Activated naive CD8-positive, alpha-beta T cell treated with anti-CD3 and anti-CD28 coated beads for 36 hours (primary cell): ENCODE measurements around the gene PLCG2. TPM values are rescaled to one million over a fixed set of nuclear protein-coding genes. Genes with fewer than 3 reads are reported as not detected.
"Not testable (repeated sequence)": the region's sequence is repeated elsewhere in the genome, so short reads cannot be mapped to it uniquely, and the experiment has no call there.

Experiments used
- DNase-seq: peaks from one replicate; pipeline ENCODE4 v3.0.0; 2021
- H3K27ac Mint-ChIP-seq: one replicate; pipeline ENCODE4 v1.8.0; 2022; ENCODE audit warnings: mild to moderate bottlenecking, moderate library complexity, mixed read lengths
- H3K27me3 Mint-ChIP-seq: one replicate; pipeline ENCODE4 v1.8.0; 2022; ENCODE audit warnings: mild to moderate bottlenecking, mixed read lengths
- H3K36me3 Mint-ChIP-seq: one replicate; pipeline ENCODE4 v1.8.0; 2021; ENCODE audit warnings: mild to moderate bottlenecking, mixed read lengths
- H3K4me1 Mint-ChIP-seq: one replicate; pipeline ENCODE4 v1.8.0; 2021; ENCODE audit warnings: mixed read lengths
- H3K4me3 Mint-ChIP-seq: one replicate; pipeline ENCODE4 v1.8.0; 2022; ENCODE audit warnings: mild to moderate bottlenecking, moderate library complexity, mixed read lengths
- H3K9me3 Mint-ChIP-seq: one replicate; pipeline ENCODE4 v1.8.0; 2022; ENCODE audit warnings: mixed read lengths
- total RNA-seq, 2 experiments: library from RNA; stranded (reverse); gene quantifications; one replicate each; pipeline ENCODE4 v1.2.3, GENCODE V29; 2021

PLCG2 gene
- total RNA-seq, 2 experiments from 2014 or later = 7.7 to 8.1 TPM

- H3K4me3 Mint-ChIP-seq, H3K27ac Mint-ChIP-seq: not testable (repeated sequence)
- H3K9me3 Mint-ChIP-seq = peaks cover 14% of the 10 kb centered on the region
Observed at GRCh38 chr16:81977335-81977942, 198.3 kb downstream of the PLCG2 start.

GRCh38 chr16:81987121-81987520, 208.0 kb downstream of the PLCG2 start:
- no peaks in the 10 kb centered on the region for H3K36me3 Mint-ChIP-seq
- H3K4me1 Mint-ChIP-seq = no peaks in the 10 kb centered on the region
- H3K4me3 Mint-ChIP-seq = no peak overlapping the region
- H3K27ac Mint-ChIP-seq = no peak overlapping the region
- H3K9me3 Mint-ChIP-seq = no peaks in the 10 kb centered on the region
- no peaks in the 10 kb centered on the region for H3K27me3 Mint-ChIP-seq
- DNase-seq = no peak

More at GRCh38 chr16:81977335-81977942, 198.3 kb downstream of the PLCG2 start:
- H3K4me1 Mint-ChIP-seq, H3K27me3 Mint-ChIP-seq, H3K36me3 Mint-ChIP-seq, DNase-seq: not testable (repeated sequence)

DNA sequence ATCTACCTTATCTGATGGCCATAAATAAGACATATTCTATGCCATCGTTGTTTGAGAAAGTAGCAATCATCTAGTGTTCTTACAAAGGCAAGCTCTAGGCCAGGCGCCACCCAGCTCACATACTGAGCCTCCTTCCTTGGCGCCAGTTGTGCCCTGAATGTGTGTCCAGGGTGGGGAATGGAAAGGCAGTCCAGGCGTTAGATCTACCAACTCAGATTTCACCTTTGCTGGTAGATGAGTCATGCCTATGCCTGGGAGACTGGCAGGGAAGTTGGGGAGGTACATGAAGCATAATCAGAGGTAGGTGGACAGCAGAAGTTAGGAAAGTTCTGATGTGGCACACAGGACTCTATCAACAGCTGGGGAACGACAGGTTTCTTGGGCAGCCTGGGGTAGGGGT, 208.6 kb downstream of the PLCG2 start:
- Mint-ChIP-seq H3K36me3 (no peaks in the 10 kb centered on the region), H3K27me3 (no peaks in the 10 kb centered on the region), H3K27ac (no peak overlapping the region), H3K4me3 (no peak overlapping the region), H3K4me1 (no peaks in the 10 kb centered on the region), H3K9me3 (no peaks in the 10 kb centered on the region)
- DNase-seq = no peak

GRCh38 chr16:81992859-81993258, 213.8 kb downstream of the PLCG2 start:
- DNase-seq = no peak
- Mint-ChIP-seq H3K9me3 (no peaks in the 10 kb centered on the region), H3K27me3 (no peaks in the 10 kb centered on the region), H3K4me3 (no peak overlapping the region), H3K4me1 (no peaks in the 10 kb centered on the region), H3K36me3 (peaks cover 1% of the 10 kb centered on the region), H3K27ac (no peak overlapping the region)

- Mint-ChIP-seq H3K4me3 (no peak overlapping the region), H3K36me3 (peaks cover 8% of the 10 kb centered on the region)
Observed at GRCh38 chr16:81994485-81994884, 215.4 kb downstream of the PLCG2 start.

DNA sequence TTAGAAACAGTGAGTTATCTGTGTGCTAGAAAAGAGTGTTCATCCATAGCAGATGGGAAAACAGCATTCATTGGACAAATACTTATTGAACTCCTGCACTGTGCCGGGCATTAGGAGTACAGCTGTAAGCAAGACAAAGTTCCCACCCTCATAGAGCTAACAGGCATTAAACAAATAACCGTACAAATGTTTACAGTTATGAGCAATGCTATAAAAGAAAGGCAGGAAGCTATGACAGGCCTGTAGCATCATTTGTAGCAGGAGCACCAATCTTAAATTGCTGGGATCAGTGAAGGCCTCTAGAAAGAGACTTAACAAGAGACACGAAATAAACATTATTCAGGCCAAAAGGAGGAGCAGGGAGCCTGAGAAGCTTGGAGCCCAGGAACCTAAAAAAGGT, 216.6 kb downstream of the PLCG2 start:
- H3K27me3 Mint-ChIP-seq = no peaks in the 10 kb centered on the region
- no peaks in the 10 kb centered on the region for H3K9me3 Mint-ChIP-seq
- H3K27ac Mint-ChIP-seq = no peak overlapping the region
- H3K36me3 Mint-ChIP-seq = peaks cover 8% of the 10 kb centered on the region
- no peak overlapping the region for H3K4me3 Mint-ChIP-seq
- no peak for DNase-seq
- no peaks in the 10 kb centered on the region for H3K4me1 Mint-ChIP-seq

More at GRCh38 chr16:81994485-81994884, 215.4 kb downstream of the PLCG2 start:
- Mint-ChIP-seq H3K9me3 (no peaks in the 10 kb centered on the region), H3K4me1 (no peaks in the 10 kb centered on the region), H3K27me3 (no peaks in the 10 kb centered on the region), H3K27ac (no peak overlapping the region)
- DNase-seq = no peak

DNA sequence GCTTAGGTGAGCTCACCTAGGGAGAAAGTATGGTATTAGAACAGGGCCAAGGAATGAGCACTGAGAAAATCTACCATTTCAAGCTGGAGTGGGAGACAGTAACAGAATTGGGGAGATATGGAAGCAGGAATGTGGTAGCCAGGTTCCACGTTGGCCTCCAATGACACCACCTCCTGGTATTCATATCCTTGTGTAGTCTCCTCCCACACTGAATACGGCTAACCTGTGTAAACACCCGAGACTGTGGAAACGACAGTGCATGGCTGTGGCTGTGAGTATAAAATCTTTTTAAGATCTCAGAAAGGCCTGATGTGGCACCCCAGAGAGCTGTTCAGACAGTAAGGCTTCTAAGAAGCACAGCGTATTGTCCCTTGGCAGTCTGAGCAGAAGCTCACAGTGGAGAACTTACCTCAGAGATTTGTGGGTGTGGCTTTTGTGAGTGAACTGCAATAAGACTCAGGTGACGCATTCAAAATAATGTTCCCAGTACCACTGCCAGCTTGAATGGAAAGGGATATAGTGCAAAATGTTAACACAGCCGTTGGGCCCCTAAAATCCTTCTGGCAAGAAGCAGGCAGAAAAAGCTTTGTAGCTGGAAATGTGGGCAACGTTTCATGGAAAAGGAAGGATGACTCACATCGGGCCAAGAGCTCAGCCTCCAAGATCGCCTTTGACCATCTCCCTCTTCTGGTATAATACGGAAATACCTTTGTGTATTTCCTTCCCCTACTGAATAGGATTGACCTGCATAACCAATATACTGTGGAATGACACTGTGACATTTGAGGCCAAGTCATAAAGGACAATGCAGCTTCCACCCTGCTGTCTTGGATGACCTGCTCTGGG, 217.8 kb downstream of the PLCG2 start:
- Mint-ChIP-seq H3K9me3 (no peaks in the 10 kb centered on the region), H3K27ac (no peak overlapping the region), H3K4me3 (no peak overlapping the region), H3K4me1 (no peaks in the 10 kb centered on the region), H3K36me3 (peaks cover 11% of the 10 kb centered on the region), H3K27me3 (no peaks in the 10 kb centered on the region)
- DNase-seq = no peak

- no peaks in the 10 kb centered on the region for H3K27me3 Mint-ChIP-seq
- H3K4me3 Mint-ChIP-seq = no peak overlapping the region
- H3K9me3 Mint-ChIP-seq = no peaks in the 10 kb centered on the region
- peaks cover 2% of the 10 kb centered on the region for H3K4me1 Mint-ChIP-seq
- no peak overlapping the region for H3K27ac Mint-ChIP-seq
- peaks cover 17% of the 10 kb centered on the region for H3K36me3 Mint-ChIP-seq
- DNase-seq = no peak
Observed at GRCh38 chr16:81997738-81998137, 218.6 kb downstream of the PLCG2 start.

DNA sequence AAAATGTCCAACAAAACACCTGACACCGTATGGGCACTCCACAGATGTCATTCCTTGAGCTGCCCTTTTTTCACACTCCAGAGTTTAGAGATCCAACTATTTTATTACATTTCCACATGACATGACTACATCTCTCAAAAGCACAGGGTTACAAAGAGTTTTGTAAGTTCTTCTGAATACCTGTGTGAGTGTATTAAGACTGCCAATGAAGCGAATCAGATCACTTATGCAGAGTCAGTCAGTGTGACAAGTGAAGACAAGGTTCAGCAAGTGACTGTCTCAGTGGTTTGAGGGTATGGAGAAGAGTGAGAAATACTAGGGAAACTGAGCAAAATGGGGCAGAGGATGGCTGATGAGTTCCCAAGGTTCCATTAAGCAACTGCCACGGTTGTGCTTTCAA, 223.7 kb downstream of the PLCG2 start:
- peaks cover 4% of the 10 kb centered on the region for H3K4me1 Mint-ChIP-seq
- no peaks in the 10 kb centered on the region for H3K9me3 Mint-ChIP-seq

DNA sequence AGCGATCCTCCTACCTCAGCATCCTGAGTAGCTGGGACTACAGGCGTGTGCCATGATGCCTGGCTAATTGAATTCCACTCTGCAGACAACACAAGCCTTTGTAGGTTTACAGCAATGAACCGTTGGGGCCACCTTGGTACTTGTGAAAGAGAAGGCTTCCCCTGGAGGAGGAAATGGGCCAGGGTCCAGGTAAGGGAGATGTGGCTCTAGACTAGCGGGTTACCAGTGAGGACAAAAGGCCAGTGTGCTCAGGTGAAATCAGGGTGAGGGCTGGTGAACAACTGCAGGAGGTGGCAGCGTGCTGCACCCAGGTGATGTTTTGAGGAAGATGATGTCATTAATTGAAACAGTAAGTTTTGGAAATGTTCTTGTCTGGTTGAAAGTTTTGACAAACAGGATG, 225.5 kb downstream of the PLCG2 start:
- peaks cover 10% of the 10 kb centered on the region for H3K9me3 Mint-ChIP-seq
- peaks cover 6% of the 10 kb centered on the region for H3K4me1 Mint-ChIP-seq

More for the DNA sequence above, 223.7 kb downstream of the PLCG2 start:
- Mint-ChIP-seq H3K27me3 (no peaks in the 10 kb centered on the region), H3K4me3 (no peak overlapping the region), H3K36me3 (peaks cover 32% of the 10 kb centered on the region), H3K27ac (no peak overlapping the region)
- DNase-seq = no peak

GRCh38 chr16:82005027-82005830, 226.1 kb downstream of the PLCG2 start:
- Mint-ChIP-seq H3K27ac (no peak overlapping the region), H3K4me1 (peaks cover 10% of the 10 kb centered on the region), H3K9me3 (peaks cover 12% of the 10 kb centered on the region), H3K4me3 (no peak overlapping the region), H3K36me3 (peaks cover 49% of the 10 kb centered on the region), H3K27me3 (no peaks in the 10 kb centered on the region)
- DNase-seq = no peak

More for the DNA sequence above, 225.5 kb downstream of the PLCG2 start:
- Mint-ChIP-seq H3K36me3 (peaks cover 43% of the 10 kb centered on the region), H3K4me3 (no peak overlapping the region), H3K27me3 (no peaks in the 10 kb centered on the region), H3K27ac (no peak overlapping the region)
- no peak for DNase-seq

- H3K4me3 Mint-ChIP-seq = no peak overlapping the region
- no peak for DNase-seq
- no peaks in the 10 kb centered on the region for H3K27me3 Mint-ChIP-seq
- peaks cover 55% of the 10 kb centered on the region for H3K36me3 Mint-ChIP-seq
- peaks cover 17% of the 10 kb centered on the region for H3K4me1 Mint-ChIP-seq
- H3K27ac Mint-ChIP-seq = no peak overlapping the region
- peaks cover 15% of the 10 kb centered on the region for H3K9me3 Mint-ChIP-seq
Observed at GRCh38 chr16:82006036-82006435, 226.9 kb downstream of the PLCG2 start.

DNA sequence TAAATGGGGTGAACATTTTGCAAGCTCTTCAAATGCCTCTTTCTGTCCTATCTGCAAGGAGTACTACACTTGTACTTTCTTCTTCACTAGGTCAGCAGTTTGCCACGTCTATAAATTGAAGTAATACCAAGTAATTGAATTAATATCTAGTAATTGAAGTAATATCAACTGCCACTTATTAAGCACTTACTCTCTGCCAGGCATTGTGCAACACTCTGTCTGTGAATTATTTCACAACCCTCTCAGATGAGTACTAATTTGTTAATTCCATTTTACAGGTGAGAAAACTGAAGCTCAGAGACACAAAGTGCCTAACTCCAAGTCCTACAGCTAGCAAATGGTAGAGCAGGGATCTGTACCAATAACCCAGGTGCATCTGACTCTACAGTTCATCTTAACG, 228.1 kb downstream of the PLCG2 start:
- Mint-ChIP-seq H3K27me3 (no peaks in the 10 kb centered on the region), H3K4me1 (peaks cover 21% of the 10 kb centered on the region), H3K27ac (no peak overlapping the region), H3K4me3 (no peak overlapping the region), H3K9me3 (peaks cover 15% of the 10 kb centered on the region), H3K36me3 (peaks cover 55% of the 10 kb centered on the region)
- no peak for DNase-seq

DNA sequence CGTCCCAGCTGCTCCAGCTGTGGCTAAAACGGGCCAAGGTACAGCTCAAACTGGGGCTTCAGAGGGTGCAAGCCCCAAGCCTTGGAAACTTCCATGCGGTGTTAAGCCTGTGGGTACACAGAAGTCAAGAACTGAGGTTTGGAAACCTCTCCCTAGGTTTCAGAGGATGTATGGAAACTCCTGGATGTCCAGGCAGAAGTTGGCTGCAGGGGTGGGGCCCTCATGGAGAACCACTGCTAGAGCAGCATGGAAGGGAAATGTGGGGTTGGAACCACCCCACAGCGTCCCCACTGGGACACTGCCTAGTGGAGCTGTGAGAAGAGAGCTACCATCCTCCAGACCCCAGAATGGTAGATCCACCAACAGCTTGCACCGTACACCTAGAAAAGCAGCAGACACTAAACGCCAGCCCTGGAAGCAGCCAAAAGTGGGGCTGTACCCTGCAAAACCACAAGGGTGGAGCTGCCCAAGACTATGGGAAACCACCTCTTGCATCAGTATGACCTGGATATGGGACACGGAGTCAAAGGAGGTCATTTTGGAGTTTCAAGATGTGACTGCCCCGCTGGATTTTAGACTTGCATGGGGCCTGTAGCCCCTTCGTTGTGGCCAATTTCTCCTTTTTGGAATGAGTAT, 230.0 kb downstream of the PLCG2 start:
- H3K36me3 Mint-ChIP-seq = peaks cover 50% of the 10 kb centered on the region
- H3K4me1 Mint-ChIP-seq = peaks cover 19% of the 10 kb centered on the region
- H3K27ac Mint-ChIP-seq = no peak overlapping the region
- no peak overlapping the region for H3K4me3 Mint-ChIP-seq
- H3K9me3 Mint-ChIP-seq = peaks cover 15% of the 10 kb centered on the region
- H3K27me3 Mint-ChIP-seq = no peaks in the 10 kb centered on the region
- DNase-seq = no peak

GRCh38 chr16:82009789-82010188, 230.7 kb downstream of the PLCG2 start:
- H3K4me3 Mint-ChIP-seq, H3K27me3 Mint-ChIP-seq, H3K27ac Mint-ChIP-seq, DNase-seq: not testable (repeated sequence)
- Mint-ChIP-seq H3K36me3 (peaks cover 43% of the 10 kb centered on the region), H3K9me3 (peaks cover 15% of the 10 kb centered on the region), H3K4me1 (peaks cover 17% of the 10 kb centered on the region)
